ENCODE measurements around the gene DGKI.

- TF ChIP-seq EP300 (IDR thresholded peaks at IDR 0.05) (no peak), REST (IDR thresholded peaks at IDR 0.05) (no peak)
Measured at GRCh38 chr7:137829337-137829992, 17.3 kb downstream of the DGKI start.
